ENCODE measurements around the gene ARHGDIA.

The ARHGDIA gene

DNA sequence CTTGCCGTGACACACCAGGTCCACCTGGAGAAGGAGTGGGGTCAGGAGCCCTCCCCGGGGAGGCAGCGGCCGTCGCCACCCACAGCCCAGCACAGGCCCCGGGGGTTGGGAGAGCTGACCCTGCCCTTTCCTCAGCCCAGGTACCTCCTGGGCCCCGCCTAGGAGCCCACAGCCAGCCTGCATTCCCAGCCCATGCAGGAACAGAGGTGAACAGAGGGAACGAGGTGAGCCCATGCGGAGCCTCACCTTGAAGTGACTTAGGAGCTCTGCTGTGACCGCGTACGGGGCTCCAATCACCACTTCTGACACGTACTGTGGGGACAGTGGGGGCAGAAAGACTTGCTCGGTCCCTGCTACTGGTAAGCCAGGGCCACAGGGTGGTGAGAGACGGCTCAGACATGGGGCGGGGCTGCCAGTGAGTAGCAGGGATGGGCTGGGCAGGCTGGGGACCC lies 34.3 kb upstream of the ARHGDIA start:
- TF ChIP-seq, protein P1, sequence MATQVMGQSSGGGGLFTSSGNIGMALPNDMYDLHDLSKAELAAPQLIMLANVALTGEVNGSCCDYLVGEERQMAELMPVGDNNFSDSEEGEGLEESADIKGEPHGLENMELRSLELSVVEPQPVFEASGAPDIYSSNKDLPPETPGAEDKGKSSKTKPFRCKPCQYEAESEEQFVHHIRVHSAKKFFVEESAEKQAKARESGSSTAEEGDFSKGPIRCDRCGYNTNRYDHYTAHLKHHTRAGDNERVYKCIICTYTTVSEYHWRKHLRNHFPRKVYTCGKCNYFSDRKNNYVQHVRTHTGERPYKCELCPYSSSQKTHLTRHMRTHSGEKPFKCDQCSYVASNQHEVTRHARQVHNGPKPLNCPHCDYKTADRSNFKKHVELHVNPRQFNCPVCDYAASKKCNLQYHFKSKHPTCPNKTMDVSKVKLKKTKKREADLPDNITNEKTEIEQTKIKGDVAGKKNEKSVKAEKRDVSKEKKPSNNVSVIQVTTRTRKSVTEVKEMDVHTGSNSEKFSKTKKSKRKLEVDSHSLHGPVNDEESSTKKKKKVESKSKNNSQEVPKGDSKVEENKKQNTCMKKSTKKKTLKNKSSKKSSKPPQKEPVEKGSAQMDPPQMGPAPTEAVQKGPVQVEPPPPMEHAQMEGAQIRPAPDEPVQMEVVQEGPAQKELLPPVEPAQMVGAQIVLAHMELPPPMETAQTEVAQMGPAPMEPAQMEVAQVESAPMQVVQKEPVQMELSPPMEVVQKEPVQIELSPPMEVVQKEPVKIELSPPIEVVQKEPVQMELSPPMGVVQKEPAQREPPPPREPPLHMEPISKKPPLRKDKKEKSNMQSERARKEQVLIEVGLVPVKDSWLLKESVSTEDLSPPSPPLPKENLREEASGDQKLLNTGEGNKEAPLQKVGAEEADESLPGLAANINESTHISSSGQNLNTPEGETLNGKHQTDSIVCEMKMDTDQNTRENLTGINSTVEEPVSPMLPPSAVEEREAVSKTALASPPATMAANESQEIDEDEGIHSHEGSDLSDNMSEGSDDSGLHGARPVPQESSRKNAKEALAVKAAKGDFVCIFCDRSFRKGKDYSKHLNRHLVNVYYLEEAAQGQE (IDR thresholded peaks at IDR 0.05; ENCODE audit: insufficient read depth in 1 of 2, low read depth in 2 of 2, low read length in 2 of 2) = no peak
- TF ChIP-seq SIN3A (IDR thresholded peaks at IDR 0.05; ENCODE audit: borderline replicate concordance, insufficient read depth, low read length) (no peak), POLR2AphosphoS5 (IDR thresholded peaks at IDR 0.05; ENCODE audit: low read depth, low read length) (no peak), FOXP2 (optimal IDR thresholded peaks at IDR 0.05; ENCODE audit: borderline replicate concordance, extremely low read depth, extremely low read length, insufficient read depth) (no peak), TAF1 (IDR thresholded peaks at IDR 0.05; ENCODE audit: borderline replicate concordance, insufficient read depth, low read length) (no peak)

GRCh38 chr17:81904600-81905423 lies 33.7 kb upstream of the ARHGDIA start:
- TF ChIP-seq SIN3A (IDR thresholded peaks at IDR 0.05; ENCODE audit: borderline replicate concordance, insufficient read depth, low read length) (no peak), TAF1 (IDR thresholded peaks at IDR 0.05; ENCODE audit: borderline replicate concordance, insufficient read depth, low read length) (no peak), FOXP2 (optimal IDR thresholded peaks at IDR 0.05; ENCODE audit: borderline replicate concordance, extremely low read depth, extremely low read length, insufficient read depth) (no peak), POLR2AphosphoS5 (IDR thresholded peaks at IDR 0.05; ENCODE audit: low read depth, low read length) (no peak)
- TF ChIP-seq, protein P1 (IDR thresholded peaks at IDR 0.05; ENCODE audit: insufficient read depth in 1 of 2, low read depth in 2 of 2, low read length in 2 of 2) = no peak

DNA sequence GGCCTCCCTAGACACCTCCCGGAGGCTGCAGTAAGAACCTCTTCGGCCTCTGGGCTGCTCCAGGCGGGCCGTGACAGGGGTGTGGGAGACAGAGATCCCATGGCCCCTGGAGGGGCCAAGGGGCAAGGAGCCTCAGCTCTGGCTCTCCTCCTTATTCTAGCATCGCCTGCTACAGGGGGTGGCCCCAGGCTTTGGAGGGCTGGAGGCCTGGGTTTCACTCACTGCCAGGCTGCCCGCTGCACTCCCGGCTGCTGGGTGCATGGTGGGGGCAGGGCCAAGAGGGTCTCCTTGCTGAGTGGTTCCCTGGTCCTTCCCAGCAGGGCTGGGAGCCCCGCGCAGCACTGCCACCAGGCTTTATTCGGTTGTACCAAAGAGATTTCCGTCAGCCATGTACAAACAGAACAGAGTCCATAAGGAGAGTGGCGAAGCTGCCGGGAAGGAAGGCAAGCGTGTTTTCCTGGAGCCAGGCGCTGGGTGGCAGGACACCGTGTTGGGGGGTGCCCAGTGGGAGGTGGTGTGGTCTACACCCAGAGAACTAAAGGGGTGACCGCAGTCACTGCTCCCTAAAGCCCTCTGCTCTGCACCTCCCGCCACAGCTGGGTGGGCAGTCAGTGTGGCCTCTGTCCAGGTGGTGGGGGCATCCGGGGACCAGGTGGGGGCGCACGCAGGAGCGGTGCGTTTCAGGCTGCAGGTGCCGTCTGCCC lies 32.9 kb upstream of the ARHGDIA start:
- TF ChIP-seq, protein P1 (IDR thresholded peaks at IDR 0.05; ENCODE audit: insufficient read depth in 1 of 2, low read depth in 2 of 2, low read length in 2 of 2) = no peak
- TF ChIP-seq TAF1 (IDR thresholded peaks at IDR 0.05; ENCODE audit: borderline replicate concordance, insufficient read depth, low read length) = no peak
- no peak for TF ChIP-seq FOXP2 (optimal IDR thresholded peaks at IDR 0.05; ENCODE audit: borderline replicate concordance, extremely low read depth, extremely low read length, insufficient read depth)
- TF ChIP-seq POLR2AphosphoS5 (IDR thresholded peaks at IDR 0.05; ENCODE audit: low read depth, low read length) = no peak

DNA sequence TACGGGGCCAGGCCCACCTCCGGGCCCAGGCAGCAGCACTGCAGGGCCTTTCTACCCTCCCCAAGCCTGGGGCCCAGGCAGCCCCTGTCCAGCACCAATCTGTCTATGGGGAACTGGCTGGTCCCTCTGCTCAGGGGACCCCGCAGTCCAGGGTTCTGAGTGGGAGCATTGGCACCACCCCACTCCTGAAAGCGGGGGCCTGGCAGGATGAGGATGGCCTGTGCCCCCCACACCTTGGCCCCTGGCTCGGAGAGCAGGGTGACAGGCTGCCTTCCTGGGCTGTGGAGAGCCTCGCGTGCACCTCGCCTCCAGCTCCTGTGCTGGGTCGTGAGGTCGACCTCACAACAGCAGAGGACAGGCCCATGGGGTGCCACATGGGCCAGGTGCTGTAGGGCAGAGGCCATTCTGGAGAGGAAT lies 32.3 kb upstream of the ARHGDIA start:
- TF ChIP-seq TAF1 (IDR thresholded peaks at IDR 0.05; ENCODE audit: borderline replicate concordance, insufficient read depth, low read length) (no peak), SIN3A (IDR thresholded peaks at IDR 0.05; ENCODE audit: borderline replicate concordance, insufficient read depth, low read length) (no peak), FOXP2 (optimal IDR thresholded peaks at IDR 0.05; ENCODE audit: borderline replicate concordance, extremely low read depth, extremely low read length, insufficient read depth) (no peak), POLR2AphosphoS5 (IDR thresholded peaks at IDR 0.05; ENCODE audit: low read depth, low read length) (no peak)
- TF ChIP-seq, protein P1 (IDR thresholded peaks at IDR 0.05; ENCODE audit: insufficient read depth in 1 of 2, low read depth in 2 of 2, low read length in 2 of 2) = no peak

Data from PFSK-1 (cell line).